Ishikawa (cell line): ENCODE results near the gene PREP.

Experiments
- CEBPB ChIP-seq: IDR thresholded peaks from 2 replicates; pipeline ENCODE4 v1.6.1; 2012
- CREB1 ChIP-seq: IDR thresholded peaks from 2 replicates; pipeline ENCODE4 v1.6.1; 2012; ENCODE audit warnings: low read depth
- EGR1 ChIP-seq: IDR thresholded peaks from 2 replicates; pipeline ENCODE4 v1.6.1; 2012
- EP300 ChIP-seq: IDR thresholded peaks from 2 replicates; pipeline ENCODE4 v1.6.1; 2012; ENCODE audit warnings: borderline replicate concordance
- FOXM1 ChIP-seq: IDR thresholded peaks from 2 replicates; pipeline ENCODE4 v1.6.1; 2012; ENCODE audit warnings: low read depth, borderline replicate concordance
- MAX ChIP-seq: IDR thresholded peaks from 2 replicates; pipeline ENCODE4 v1.6.1; 2012
- NFIC ChIP-seq: IDR thresholded peaks from 2 replicates; pipeline ENCODE4 v1.6.1; 2012
- RAD21 ChIP-seq: IDR thresholded peaks from 2 replicates; pipeline ENCODE4 v1.6.1; 2012; ENCODE audit warnings: low read depth
- REST ChIP-seq: IDR thresholded peaks from 2 replicates; pipeline ENCODE4 v1.6.1; 2012; ENCODE audit warnings: low read depth, mild to moderate bottlenecking
- TAF1 ChIP-seq: IDR thresholded peaks from 2 replicates; pipeline ENCODE4 v1.6.1; 2012; ENCODE audit warnings: low read depth, mild to moderate bottlenecking
- TCF12 ChIP-seq: IDR thresholded peaks from 2 replicates; pipeline ENCODE4 v1.6.1; 2012; ENCODE audit warnings: low read depth
- TEAD4 ChIP-seq: IDR thresholded peaks from 2 replicates; pipeline ENCODE4 v1.6.1; 2012
- USF1 ChIP-seq: IDR thresholded peaks from 2 replicates; pipeline ENCODE4 v1.6.1; 2012
- YY1 ChIP-seq: IDR thresholded peaks from 2 replicates; pipeline ENCODE4 v1.6.1; 2012; ENCODE audit warnings: low read depth

The PREP gene

GRCh38 chr6:105278035-105278434 is 124.8 kb downstream of the PREP start:
- no peak for TF ChIP-seq FOXM1
- TF ChIP-seq REST = no peak
- no peak for TF ChIP-seq RAD21
- TF ChIP-seq TEAD4 = no peak
- TF ChIP-seq EP300 = no peak
- TF ChIP-seq CREB1 = no peak
- TF ChIP-seq YY1 = no peak
- TF ChIP-seq EGR1 = no peak
- no peak for TF ChIP-seq MAX

DNA sequence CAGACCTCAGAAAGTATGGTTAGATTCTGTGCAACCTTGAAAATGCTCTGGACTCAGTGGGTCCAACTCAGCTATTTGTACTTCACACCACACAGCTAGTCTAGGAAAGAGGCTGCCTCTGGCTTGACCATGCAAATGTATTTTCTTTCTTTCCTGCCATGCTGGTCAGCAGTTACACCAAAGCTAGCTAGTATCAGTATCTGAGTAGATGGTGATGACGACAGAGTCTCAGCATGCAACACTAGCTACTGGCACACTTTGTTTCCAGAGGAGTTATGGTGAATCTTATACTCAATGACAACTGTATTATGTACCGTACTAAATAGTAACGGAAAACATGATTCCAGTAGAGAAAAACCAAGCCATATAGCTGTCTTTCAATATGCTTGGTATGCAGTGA is 126.5 kb downstream of the PREP start:
- TF ChIP-seq EP300 (no peak), REST (no peak), CEBPB (no peak), YY1 (no peak), EGR1 (no peak), TCF12 (no peak), CREB1 (no peak)

DNA sequence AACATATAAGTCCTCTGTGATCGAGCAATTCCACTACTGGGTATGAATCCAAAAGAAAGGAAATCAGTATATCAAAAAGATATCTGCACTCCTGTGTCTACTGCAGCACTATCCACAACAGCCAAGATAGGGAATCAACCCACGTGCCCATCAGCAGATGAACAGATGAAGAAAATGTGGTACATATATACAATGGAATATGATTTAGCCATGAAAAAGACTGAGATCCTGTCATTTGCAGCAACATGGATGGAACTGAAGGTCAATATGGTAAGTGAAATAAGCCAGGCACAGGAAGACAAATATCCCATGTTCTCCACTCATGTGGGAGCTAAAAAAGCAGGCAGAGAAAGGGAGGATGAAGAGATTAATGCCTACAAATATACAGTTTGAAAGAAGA is 127.3 kb downstream of the PREP start:
- TF ChIP-seq RAD21 (no peak), CREB1 (no peak), REST (no peak), EP300 (no peak), USF1 (no peak), NFIC (no peak), EGR1 (no peak), YY1 (no peak), TEAD4 (no peak), TAF1 (no peak), TCF12 (no peak)

DNA sequence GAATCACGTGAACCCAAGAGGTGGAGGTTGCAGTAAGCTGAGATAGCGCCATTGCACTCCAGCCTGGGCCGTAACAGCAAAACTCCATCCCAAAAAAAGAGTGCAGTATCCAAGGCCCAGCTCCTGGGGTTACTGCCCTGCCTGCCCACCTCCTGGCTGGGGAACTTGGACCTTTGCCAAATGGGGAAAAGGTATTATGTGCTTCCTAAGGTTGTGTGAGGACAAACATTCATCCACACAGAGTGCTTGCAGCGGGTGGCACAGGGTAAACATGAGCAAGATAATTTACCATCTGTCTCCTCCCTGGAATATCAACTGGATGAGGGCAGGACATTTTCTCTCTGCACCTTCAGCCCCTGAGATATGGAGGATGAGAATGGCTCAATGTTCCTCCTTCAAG is 128.2 kb downstream of the PREP start:
- TF ChIP-seq CREB1 (no peak), YY1 (no peak), NFIC (peak; percentile 35; the same call in 1 of the 2 replicates), REST (no peak)

- no peak for TF ChIP-seq EGR1
- TF ChIP-seq REST = no peak
- TF ChIP-seq EP300 = no peak
- TF ChIP-seq CREB1 = no peak
- TF ChIP-seq TEAD4 = no peak
- no peak for TF ChIP-seq MAX
- TF ChIP-seq YY1 = no peak
- TF ChIP-seq TCF12 = no peak
- TF ChIP-seq CEBPB = no peak
- TF ChIP-seq TAF1 = no peak
Observed at GRCh38 chr6:105273589-105273988, 129.3 kb downstream of the PREP start.
